Testis (tissue), 2 donors: ENCODE measurements around the gene SDK2.

Experiments
- POLR2A ChIP-seq: fragments of 450-650 bp; IDR thresholded peaks from one replicate; pipeline ENCODE4 v1.6.1; 2017; ENCODE audit warnings: antibody characterized with exemption, mild to moderate bottlenecking, moderate library complexity
- TF ChIP-seq, protein P1 (sequence below), 3 experiments: fragments of 450-650 bp in 2 of 3; fragments of 200-600 bp in 1 of 3; sonication (generic) in 1 of 3; IDR thresholded peaks; one replicate each; pipeline ENCODE4 v1.5.1; 2016 to 2019; ENCODE audit warnings: antibody characterized with exemption in 3 of 3, mild to moderate bottlenecking in 2 of 3, moderate library complexity in 1 of 3

DNA sequence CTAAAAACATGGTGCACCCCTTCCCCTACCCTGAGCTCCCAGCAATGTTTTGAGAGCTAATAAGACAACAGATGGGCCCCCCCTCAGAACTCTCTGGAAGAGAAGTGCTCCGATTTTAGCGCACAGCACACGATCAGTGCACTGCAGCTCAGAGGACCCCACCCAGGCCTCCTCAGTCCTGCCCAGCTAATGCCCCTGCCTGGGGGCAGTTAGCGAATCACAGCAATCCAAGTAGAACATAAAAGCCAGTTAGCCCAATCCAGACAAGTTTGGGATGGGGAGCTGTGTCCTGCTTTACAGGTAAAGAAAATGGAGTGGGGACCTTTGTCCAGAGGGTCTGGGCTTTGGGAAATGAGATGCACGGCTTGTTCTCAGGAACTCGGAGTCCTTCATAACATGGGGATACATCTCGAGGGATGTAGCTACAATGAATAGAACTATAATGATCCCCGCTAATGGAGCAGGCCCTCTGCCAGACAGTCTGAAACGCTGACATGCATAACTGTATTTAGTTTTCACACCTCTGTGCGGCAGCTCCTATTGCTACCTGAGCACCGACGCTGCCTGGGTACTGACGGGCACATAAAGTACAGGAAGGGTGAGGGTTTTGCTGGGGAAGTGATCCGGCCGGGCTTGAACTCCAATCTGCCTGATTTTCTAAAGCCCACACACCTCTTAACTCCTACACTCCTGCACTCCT, 302.7 kb downstream of the SDK2 start:
- TF ChIP-seq, protein P1, sequence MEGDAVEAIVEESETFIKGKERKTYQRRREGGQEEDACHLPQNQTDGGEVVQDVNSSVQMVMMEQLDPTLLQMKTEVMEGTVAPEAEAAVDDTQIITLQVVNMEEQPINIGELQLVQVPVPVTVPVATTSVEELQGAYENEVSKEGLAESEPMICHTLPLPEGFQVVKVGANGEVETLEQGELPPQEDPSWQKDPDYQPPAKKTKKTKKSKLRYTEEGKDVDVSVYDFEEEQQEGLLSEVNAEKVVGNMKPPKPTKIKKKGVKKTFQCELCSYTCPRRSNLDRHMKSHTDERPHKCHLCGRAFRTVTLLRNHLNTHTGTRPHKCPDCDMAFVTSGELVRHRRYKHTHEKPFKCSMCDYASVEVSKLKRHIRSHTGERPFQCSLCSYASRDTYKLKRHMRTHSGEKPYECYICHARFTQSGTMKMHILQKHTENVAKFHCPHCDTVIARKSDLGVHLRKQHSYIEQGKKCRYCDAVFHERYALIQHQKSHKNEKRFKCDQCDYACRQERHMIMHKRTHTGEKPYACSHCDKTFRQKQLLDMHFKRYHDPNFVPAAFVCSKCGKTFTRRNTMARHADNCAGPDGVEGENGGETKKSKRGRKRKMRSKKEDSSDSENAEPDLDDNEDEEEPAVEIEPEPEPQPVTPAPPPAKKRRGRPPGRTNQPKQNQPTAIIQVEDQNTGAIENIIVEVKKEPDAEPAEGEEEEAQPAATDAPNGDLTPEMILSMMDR (IDR thresholded peaks at IDR 0.05): no peak
- no peak for TF ChIP-seq POLR2A
